ENCODE measurements around the gene VDR. TPM values are rescaled to one million over a fixed set of nuclear protein-coding genes. Genes with fewer than 3 reads are reported as not detected.
A peak's percentile ranks its signal among the peaks of the same experiment; 100 is the strongest.

The VDR gene
- total RNA-seq, 1 experiment from 2014 or later, result 15.4 TPM

- DNase-seq (ENCODE audit: low spot score), result peak; percentile 29
Measured at GRCh38 chr12:47870175-47870781, 34.5 kb downstream of the VDR start.

GRCh38 chr12:47868552-47869031 lies 36.2 kb downstream of the VDR start:
- DNase-seq (ENCODE audit: low spot score), result no peak

GRCh38 chr12:47868041-47868440 lies 36.8 kb downstream of the VDR start:
- no peak for DNase-seq (ENCODE audit: low spot score)

GRCh38 chr12:47867495-47867941 lies 37.3 kb downstream of the VDR start:
- DNase-seq (ENCODE audit: low spot score), result no peak

GRCh38 chr12:47864646-47865235 lies 40.1 kb downstream of the VDR start:
- DNase-seq (ENCODE audit: low spot score), result no peak

- no peak for DNase-seq (ENCODE audit: low spot score)
Measured at GRCh38 chr12:47863985-47864384, 40.8 kb downstream of the VDR start.

- no peak for DNase-seq (ENCODE audit: low spot score)
Measured at GRCh38 chr12:47863467-47863866, 41.3 kb downstream of the VDR start.

- DNase-seq (ENCODE audit: low spot score), result no peak
Measured at GRCh38 chr12:47862881-47863280, 41.9 kb downstream of the VDR start.

GRCh38 chr12:47862167-47862750 lies 42.5 kb downstream of the VDR start:
- DNase-seq (ENCODE audit: low spot score), result no peak

- no peak for DNase-seq (ENCODE audit: low spot score)
Measured at GRCh38 chr12:47860873-47861272, 43.9 kb downstream of the VDR start.

GRCh38 chr12:47860279-47860841 lies 44.4 kb downstream of the VDR start:
- no peak for DNase-seq (ENCODE audit: low spot score)

- no peak for DNase-seq (ENCODE audit: low spot score)
Measured at GRCh38 chr12:47858511-47859266, 46.1 kb downstream of the VDR start.

GRCh38 chr12:47856721-47857575 lies 47.8 kb downstream of the VDR start:
- no peak for DNase-seq (ENCODE audit: low spot score)

- DNase-seq (ENCODE audit: low spot score), result no peak
Measured at GRCh38 chr12:47856094-47856493, 48.7 kb downstream of the VDR start.

- no peak for DNase-seq (ENCODE audit: low spot score)
Measured at GRCh38 chr12:47855502-47855901, 49.3 kb downstream of the VDR start.

GRCh38 chr12:47854531-47854930 lies 50.3 kb downstream of the VDR start:
- no peak for DNase-seq (ENCODE audit: low spot score)

GRCh38 chr12:47852096-47852571 lies 52.7 kb downstream of the VDR start:
- no peak for DNase-seq (ENCODE audit: low spot score)

GRCh38 chr12:47851303-47851952 lies 53.4 kb downstream of the VDR start:
- no peak for DNase-seq (ENCODE audit: low spot score)

GRCh38 chr12:47850153-47851084 lies 54.4 kb downstream of the VDR start:
- DNase-seq (ENCODE audit: low spot score), result no peak
